Kidney glomerular epithelial cell (primary cell): ENCODE data around the gene PAOX.
"Not testable (repeated sequence)": the region's sequence is repeated elsewhere in the genome, so short reads cannot be mapped to it uniquely, and the experiment has no call there.

Source experiments
- DNase-seq: peaks from one replicate; lab custom pipeline; 2025; lab: John Stamatoyannopoulos, UW

Gene PAOX

GRCh38 chr10:133405844-133406527 lies 26.9 kb downstream of the PAOX start:
- DNase-seq: no peak

- no peak for DNase-seq
Observed at GRCh38 chr10:133411523-133412380, 32.7 kb downstream of the PAOX start.

- DNase-seq: no peak
Observed at GRCh38 chr10:133412381-133412711, 33.3 kb downstream of the PAOX start.

- DNase-seq: not testable (repeated sequence)
Observed at GRCh38 chr10:133414401-133414800, 35.3 kb downstream of the PAOX start.

- no peak for DNase-seq
Observed at GRCh38 chr10:133415752-133416151, 36.7 kb downstream of the PAOX start.

- no peak for DNase-seq
Observed at GRCh38 chr10:133418289-133418993, 39.4 kb downstream of the PAOX start.

- DNase-seq: no peak
Observed at GRCh38 chr10:133419211-133419950, 40.3 kb downstream of the PAOX start.

GRCh38 chr10:133420028-133420427 lies 41.0 kb downstream of the PAOX start:
- DNase-seq: no peak

GRCh38 chr10:133420579-133420978 lies 41.5 kb downstream of the PAOX start:
- DNase-seq: no peak

- DNase-seq: no peak
Observed at GRCh38 chr10:133421336-133422222, 42.5 kb downstream of the PAOX start.

GRCh38 chr10:133422223-133422806 lies 43.3 kb downstream of the PAOX start:
- DNase-seq: no peak

GRCh38 chr10:133422807-133423771 lies 44.0 kb downstream of the PAOX start:
- no peak for DNase-seq

- DNase-seq: not testable (repeated sequence)
Observed at GRCh38 chr10:133424102-133424501, 45.0 kb downstream of the PAOX start.

GRCh38 chr10:133424601-133425000 lies 45.5 kb downstream of the PAOX start, which contains the start of gene SPRN:
SPRN (minus strand) TSS chr10:133424625; CDS start chr10:133423681, 944 bp downstream.
- not testable (repeated sequence) for DNase-seq

GRCh38 chr10:133429571-133429970 lies 50.5 kb downstream of the PAOX start:
- DNase-seq: not testable (repeated sequence)

GRCh38 chr10:133431888-133432613 lies 53.0 kb downstream of the PAOX start:
- DNase-seq: not testable (repeated sequence)

- not testable (repeated sequence) for DNase-seq
Observed at GRCh38 chr10:133432789-133433188, 53.7 kb downstream of the PAOX start.

GRCh38 chr10:133438711-133439273 lies 59.7 kb downstream of the PAOX start:
- no peak for DNase-seq
